HG03045 (cell line): Measurements from ENCODE around the gene IHH.

Experiments used
- ATAC-seq: cut with Tn5 transposase; IDR thresholded peaks from one replicate; pipeline ENCODE4 v1.9.1; 2021; ENCODE audit warnings: mild to moderate bottlenecking, moderate library complexity; ENCODE audit not compliant: unreplicated experiment

IHH gene

DNA sequence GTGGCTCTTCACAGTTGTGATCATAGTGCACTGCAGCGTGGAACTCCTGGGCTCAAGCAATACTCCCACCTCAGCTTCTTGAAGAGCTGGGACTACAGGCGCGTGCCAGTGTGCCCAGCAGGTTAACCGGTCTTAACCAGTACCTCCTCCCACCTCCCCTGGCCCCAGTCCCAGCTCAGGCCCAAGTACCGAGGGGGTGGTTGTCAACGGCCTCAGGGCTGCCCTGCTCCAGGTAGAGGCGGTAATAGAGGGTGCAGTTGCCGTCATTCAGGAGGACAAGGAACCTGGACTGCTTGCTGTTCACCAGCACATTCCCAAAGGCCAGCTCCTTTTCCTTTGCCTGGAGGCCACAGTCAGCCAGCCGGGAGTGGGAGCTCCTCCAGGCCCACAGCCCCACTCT, 39.1 kb downstream of the IHH start:
- no peak for ATAC-seq

DNA sequence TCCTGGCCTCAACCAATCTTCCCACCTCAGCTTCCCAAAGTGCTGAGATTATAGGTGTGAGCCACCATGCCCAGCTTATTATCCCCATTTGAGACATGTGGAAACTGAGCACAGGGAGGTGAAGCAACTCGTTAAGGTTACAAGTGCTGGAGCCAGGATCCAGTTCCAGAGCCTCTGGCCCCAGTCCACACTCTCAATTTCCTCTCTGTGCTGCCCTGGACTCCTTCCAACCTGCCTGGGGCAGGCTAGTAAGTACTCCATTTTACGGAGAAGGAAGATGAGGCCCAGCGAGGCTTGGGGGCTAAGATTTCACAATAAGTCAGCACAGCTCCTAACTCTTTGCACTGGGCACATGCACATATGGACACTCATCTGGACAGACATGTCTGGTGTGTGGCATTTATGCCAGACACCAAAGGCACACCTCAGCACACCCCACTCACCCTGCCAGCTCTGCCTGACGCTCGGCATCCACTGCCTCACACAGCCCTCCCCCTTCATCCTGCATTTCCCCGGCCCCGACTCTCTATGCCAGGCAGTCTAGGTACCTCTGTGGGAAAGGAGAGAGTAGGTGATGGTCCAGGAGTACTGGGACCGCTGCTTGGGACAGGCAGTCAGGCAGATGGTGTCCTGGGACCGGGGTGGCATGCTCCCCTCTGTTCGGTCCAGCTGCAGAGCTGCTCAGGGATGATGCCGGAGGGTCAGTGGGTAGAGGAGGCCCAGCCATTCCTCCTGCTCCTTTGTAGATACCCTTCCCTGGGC, 39.9 kb downstream of the IHH start:
- ATAC-seq, result no peak

DNA sequence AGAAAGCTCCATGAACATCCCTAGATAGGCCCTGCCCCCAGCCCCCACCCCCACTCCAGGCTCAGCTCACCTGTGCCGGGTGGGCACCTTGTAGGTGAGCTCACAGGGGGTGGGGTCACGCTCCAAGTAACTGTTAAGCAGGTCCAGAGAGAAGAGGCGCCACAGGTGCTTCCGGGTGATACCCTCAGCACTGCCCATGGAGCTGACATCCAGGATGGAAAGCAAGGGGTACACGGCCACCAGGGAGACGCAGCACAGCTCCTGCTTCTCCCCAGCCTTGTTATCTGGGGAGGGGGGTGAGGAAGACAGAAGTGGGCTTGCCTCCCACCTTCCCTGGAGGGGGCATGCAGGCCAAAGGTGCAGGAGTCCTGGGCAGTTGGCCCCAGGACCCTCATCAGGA, 41.3 kb downstream of the IHH start:
- ATAC-seq, result no peak

DNA sequence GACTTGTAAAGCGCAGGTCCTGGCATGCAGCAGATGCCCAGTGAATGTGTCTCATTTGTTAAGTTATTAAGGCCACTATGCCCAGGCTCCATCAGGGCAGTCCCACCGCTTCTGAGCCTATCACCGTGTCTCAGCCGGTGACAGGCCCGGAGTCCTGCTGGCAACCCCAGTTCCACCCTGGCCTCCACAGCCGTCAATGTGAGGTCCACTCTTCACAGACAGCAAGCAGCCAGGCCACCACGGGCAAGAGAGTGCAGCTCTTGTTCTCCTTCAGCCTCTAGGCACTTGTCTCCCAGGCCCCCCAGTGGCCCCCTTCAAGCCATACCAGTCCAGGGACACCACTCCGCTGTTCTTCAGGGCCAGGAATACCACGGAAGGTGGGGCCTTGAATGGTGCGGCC, 42.0 kb downstream of the IHH start:
- no peak for ATAC-seq

DNA sequence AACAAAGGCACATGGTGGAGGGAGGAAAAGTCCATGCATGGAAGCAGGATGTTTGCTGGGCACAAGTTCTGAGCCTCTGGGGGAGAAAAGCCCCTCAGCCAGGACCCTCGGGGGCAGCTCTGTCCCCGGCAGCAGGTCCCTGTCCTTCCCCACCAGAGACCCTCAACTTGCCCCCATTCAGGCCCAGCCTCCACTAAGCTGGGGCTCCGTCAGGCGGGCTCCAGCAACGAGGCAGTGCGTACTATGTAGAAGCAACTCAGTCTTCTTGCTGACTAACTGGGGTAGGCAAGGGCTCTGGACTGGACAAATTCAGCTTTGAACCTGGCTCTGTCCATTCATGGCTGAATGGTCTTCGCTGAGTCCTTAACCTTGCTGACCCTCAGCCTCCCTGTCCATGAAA, 42.4 kb downstream of the IHH start:
- no peak for ATAC-seq

DNA sequence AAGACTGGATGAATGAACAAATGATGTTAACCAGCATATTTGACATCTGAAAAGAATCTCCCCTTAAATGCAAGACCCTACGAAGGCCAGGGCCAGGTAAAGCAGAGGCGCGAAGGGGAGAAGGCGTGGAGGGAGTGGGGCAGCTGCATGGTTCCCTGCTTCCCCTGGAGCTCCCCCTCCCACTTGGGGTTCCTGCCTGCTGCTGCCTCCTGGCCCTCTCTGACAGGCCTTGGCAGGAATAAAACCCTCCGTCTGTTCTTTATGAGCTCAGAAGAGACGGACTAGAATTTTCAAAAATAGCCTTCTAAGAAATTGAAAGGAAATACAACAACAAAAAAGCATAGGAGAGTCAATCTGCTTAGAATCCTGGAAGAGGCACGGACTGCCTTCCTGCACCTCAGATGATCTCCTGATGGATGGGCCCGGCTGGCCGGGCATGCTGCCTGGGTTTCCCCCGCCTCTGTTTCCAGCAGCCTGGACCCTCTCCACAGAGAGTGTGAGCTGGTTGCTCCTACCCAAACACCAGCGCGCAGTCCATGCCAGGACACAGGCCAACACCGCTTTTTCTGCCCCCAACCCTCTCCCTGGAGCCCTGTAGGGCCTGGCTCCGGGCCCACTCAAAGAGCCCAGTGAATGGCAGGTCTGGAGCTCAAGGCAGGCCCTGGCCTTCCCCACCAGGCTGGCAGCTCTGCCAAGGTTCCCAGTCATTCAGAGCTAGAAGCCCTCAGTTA, 43.4 kb downstream of the IHH start:
- no peak for ATAC-seq

DNA sequence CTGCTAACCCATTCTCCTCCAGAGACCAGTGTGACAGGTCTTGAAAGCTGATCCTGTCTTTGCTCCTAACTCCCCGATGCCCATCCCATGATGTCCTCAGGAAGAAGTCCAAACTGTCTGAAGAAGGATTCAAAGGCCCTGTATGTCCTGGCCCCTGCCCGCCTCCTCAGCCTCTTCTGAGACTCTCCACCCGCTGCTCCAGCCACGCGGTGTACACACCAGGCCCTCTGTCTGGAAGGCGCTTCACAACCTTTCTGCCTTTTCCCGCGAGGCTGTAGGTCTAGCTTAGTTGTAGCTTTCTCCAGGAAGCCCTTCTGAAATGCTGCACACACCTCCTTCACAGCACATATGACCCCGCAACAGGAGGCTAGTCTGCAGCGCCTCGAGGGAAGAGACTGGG, 44.0 kb downstream of the IHH start:
- ATAC-seq, result no peak

DNA sequence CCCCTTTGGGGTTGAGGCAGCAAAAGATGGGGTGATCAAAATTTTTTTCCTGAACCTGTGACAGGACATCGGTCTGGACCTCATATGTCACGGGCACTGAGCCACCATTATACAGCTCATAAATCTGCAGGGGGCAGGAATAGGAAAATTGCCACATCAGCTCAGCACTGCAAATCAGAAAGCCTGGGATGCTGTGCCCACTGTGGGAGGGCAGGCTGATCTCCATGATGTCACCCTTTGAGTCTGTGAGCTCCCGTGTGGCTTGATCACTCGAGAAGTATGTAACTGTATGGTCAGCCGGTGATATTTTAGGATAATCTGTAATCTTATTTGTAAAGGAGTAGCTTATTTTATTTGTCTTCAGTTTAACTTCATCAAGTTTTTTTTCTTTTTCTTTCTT, 49.8 kb downstream of the IHH start:
- no peak for ATAC-seq

DNA sequence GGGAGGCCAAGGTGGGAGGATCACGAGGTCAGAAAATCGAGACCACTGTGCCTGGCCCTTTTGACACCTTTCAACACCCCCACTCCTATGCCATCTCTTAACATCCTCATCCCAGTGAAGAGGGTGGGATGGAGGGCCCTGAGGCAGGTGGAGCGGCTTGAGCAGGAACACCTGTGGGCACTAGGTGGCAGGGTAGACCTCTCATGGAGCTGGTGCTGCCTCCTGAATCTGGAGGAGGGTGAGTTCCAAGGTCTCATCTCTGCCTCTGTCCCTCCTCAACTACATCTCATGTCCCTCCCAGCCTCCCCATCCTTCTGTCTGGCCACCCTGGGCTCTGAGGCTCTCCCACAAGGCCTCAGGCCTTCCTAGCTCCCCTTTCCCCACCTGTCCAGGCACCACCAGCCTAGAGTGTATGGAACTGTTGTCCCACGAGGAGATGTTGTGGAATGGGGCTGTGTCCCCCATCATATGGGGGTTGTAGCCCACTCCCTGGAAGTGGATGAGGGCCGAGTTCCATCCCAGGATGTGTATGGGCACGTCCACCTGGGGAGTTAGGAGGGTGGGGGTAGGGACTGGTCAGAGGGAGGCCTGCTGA, 50.5 kb downstream of the IHH start:
- no peak for ATAC-seq

DNA sequence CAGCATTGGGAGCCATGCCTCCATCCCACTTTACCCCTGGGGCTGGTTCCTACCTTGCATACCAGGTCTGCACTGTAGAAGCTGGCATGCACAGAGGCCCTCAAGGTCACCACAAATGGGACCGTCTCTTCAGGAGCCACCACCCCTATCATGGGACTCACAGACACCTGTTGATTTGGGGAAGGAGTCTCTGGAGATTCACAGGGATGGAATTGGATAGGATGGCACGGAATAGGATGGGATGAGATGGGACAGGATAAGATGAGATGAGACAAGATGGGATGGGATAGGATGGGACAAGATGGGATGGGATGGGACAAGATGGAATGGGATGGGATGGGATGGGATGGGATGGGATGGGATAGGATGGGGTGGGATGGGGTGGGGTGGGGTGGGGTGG, 51.4 kb downstream of the IHH start:
- ATAC-seq, result no peak
